HepG2 (cell line): ENCODE data around the gene SLC38A2. TPM values are rescaled to one million over a fixed set of nuclear protein-coding genes. Genes with fewer than 3 reads are reported as not detected.

ENCODE experiments used
- ATAC-seq: fragments of 200-7000 bp; cut with Tn5 transposase; 3 replicates; pipeline ENCODE4 v1.9.1; 2020; ENCODE audit warnings: mild to moderate bottlenecking, moderate library complexity
- BruUV-seq: library from RNA; stranded (reverse); fragments of 400-500 nt; replicated peaks from 2 replicates; lab custom pipeline; 2021; lab: Mats Ljungman, UMichigan
- CTCF ChIA-PET: fragments of 300-600 bp; formaldehyde crosslinking; extraction: SDS; loops from one replicate; lab custom pipeline; 2021; ENCODE audit warnings: low total read pairs, inconsistent platforms, low intra/inter-chr PET ratio; lab: Yijun Ruan, JAX
- POLR2A ChIA-PET: fragments of 350-600 bp; sonication (Branson Sonifier 250); formaldehyde crosslinking; loops from one replicate; lab custom pipeline; 2020; ENCODE audit warnings: antibody characterized with exemption, inconsistent platforms; lab: Yijun Ruan, JAX
- DNase-seq: peaks from one replicate; pipeline ENCODE4 v3.0.0-alpha.2; 2015; ENCODE audit warnings: low spot score
- FAIRE-seq: peaks from 3 replicates; lab custom pipeline; 2011; peaks lifted over from hg19 to GRCh38; lab: Jason Lieb, UNC
- H2AFZ ChIP-seq: one replicate; pipeline ENCODE4 v1.6.1; 2011; ENCODE audit warnings: low read length, inconsistent platforms
- H3K27ac ChIP-seq: fragments of 300-600 bp; 3 replicates; pipeline ENCODE4 v1.8.0; 2011; ENCODE audit warnings: mixed run types, mild to moderate bottlenecking, mixed read lengths, low read length, inconsistent platforms; ENCODE audit not compliant: insufficient read depth; ENCODE audit errors: extremely low read length
- H3K27me3 ChIP-seq, 2 experiments: fragments of 200-600 bp in 1 of 2; 2 replicates in 1 of 2; 3 replicates in 1 of 2; pipeline versions ENCODE4 v1.6.0 to v1.8.0; 2011; ENCODE audit warnings: low read length in 2 of 2, mild to moderate bottlenecking in 2 of 2, moderate library complexity in 2 of 2, inconsistent platforms in 1 of 2; ENCODE audit not compliant: insufficient read depth in 2 of 2, control insufficient read depth in 1 of 2
- H3K36me3 ChIP-seq, 2 experiments: fragments of 200-600 bp in 1 of 2; replicated peaks in 1 of 2; 2 replicates in 1 of 2; 3 replicates in 1 of 2; pipeline versions ENCODE4 v1.5.1 to v1.8.0; 2011; ENCODE audit warnings: low read length in 2 of 2, inconsistent platforms in 1 of 2; ENCODE audit not compliant: insufficient read depth in 2 of 2, control insufficient read depth in 1 of 2
- H3K4me1 ChIP-seq: 2 replicates; pipeline ENCODE4 v1.5.1; 2012; ENCODE audit warnings: low read length, inconsistent platforms; ENCODE audit not compliant: insufficient read depth
- H3K4me2 ChIP-seq: 2 replicates; pipeline ENCODE4 v1.6.0; 2011; ENCODE audit warnings: low read depth, low read length, inconsistent platforms
- H3K4me3 ChIP-seq, 3 experiments: fragments of 200-600 bp in 1 of 3; sonication (generic), shearing (Covaris generic) in 1 of 3; replicated peaks in 1 of 3; 2 replicates each; pipeline ENCODE4 v1.5.1; 2011 to 2016; ENCODE audit warnings: low read length in 3 of 3, inconsistent platforms in 2 of 3, low read depth in 2 of 3, mild to moderate bottlenecking in 2 of 3, control low read depth in 1 of 3, mixed read lengths in 1 of 3; ENCODE audit not compliant: insufficient read depth in 1 of 3
- H3K79me2 ChIP-seq: one replicate; pipeline ENCODE4 v1.6.1; 2011; ENCODE audit warnings: low read length, inconsistent platforms; ENCODE audit not compliant: insufficient read depth
- H3K9ac ChIP-seq: 2 replicates; pipeline ENCODE4 v1.6.0; 2011; ENCODE audit warnings: mild to moderate bottlenecking, low read depth, low read length, inconsistent platforms; ENCODE audit not compliant: insufficient read depth
- H3K9me3 ChIP-seq: 2 replicates; pipeline ENCODE4 v1.5.1; 2012; ENCODE audit warnings: mild to moderate bottlenecking, low read length
- H4K20me1 ChIP-seq: 2 replicates; pipeline ENCODE4 v1.6.0; 2011; ENCODE audit warnings: inconsistent platforms, mild to moderate bottlenecking, low read length, moderate library complexity; ENCODE audit not compliant: insufficient read depth
- KDM4B ChIP-seq: sonication (generic); formaldehyde crosslinking; IDR thresholded peaks from 2 replicates; pipeline ENCODE4 v1.4.0; 2020; ENCODE audit warnings: missing genetic modification reagents
- MED8 ChIP-seq: sonication (generic); formaldehyde crosslinking; IDR thresholded peaks from 2 replicates; pipeline ENCODE4 v1.8.1; 2023; ENCODE audit warnings: mild to moderate bottlenecking, missing genetic modification reagents; ENCODE audit not compliant: insufficient replicate concordance
- MTF2 ChIP-seq: sonication (generic); formaldehyde crosslinking; IDR thresholded peaks from 2 replicates; pipeline ENCODE4 v1.5.0; 2020; ENCODE audit warnings: missing genetic modification reagents, borderline replicate concordance
- PHF8 ChIP-seq: sonication (generic); formaldehyde crosslinking; IDR thresholded peaks from 2 replicates; pipeline ENCODE4 v1.5.0; 2020; ENCODE audit warnings: missing genetic modification reagents
- SPEN ChIP-seq: sonication (generic); formaldehyde crosslinking; IDR thresholded peaks from 2 replicates; pipeline ENCODE4 v1.5.1; 2020; ENCODE audit warnings: low read depth, mild to moderate bottlenecking, missing genetic modification reagents
- ZNF263 ChIP-seq: sonication (generic); formaldehyde crosslinking; IDR thresholded peaks from 2 replicates; pipeline ENCODE4 v1.4.0; 2020; ENCODE audit warnings: missing genetic modification reagents
- ZNF549 ChIP-seq: sonication (generic); formaldehyde crosslinking; IDR thresholded peaks from 2 replicates; pipeline ENCODE4 v1.5.0; 2020; ENCODE audit warnings: missing genetic modification reagents
- ZNF781 ChIP-seq: sonication (generic); formaldehyde crosslinking; IDR thresholded peaks from 2 replicates; pipeline ENCODE4 v1.5.1; 2020; ENCODE audit warnings: borderline replicate concordance, mild to moderate bottlenecking, missing genetic modification reagents; ENCODE audit errors: not compliant biosample characterization
- ZNF850 ChIP-seq: sonication (generic); formaldehyde crosslinking; conservative IDR thresholded peaks from 2 replicates; pipeline ENCODE4 v1.9.0; 2021; ENCODE audit warnings: mild to moderate bottlenecking, missing genetic modification reagents
- WGBS: methylation state at CpG from one replicate; pipeline ENCODE4 v1.1.6; 2017; ENCODE audit warnings: low lambda C conversion rate; 5-methylcytosine and 5-hydroxymethylcytosine counted together
- in situ Hi-C: cut with HindIII; loops from 2 replicates; pipeline ENCODE4 v1.10.0; 2017; ENCODE audit warnings: low pct_unique_long_range_greater_than_20kb; ENCODE audit not compliant: extremely low pct_ligation_motif_present
- intact Hi-C: fragments of 100-400 bp; cut with micrococcal nuclease; formaldehyde crosslinking; loops from one replicate; pipeline ENCODE4 v1.10.0; 2022; ENCODE audit not compliant: unreplicated experiment
- polyA plus RNA-seq, 8 experiments: library from polyadenylated mRNA; depleted of rRNA in 3 of 8; stranded (reverse) in 7 of 8; unstranded in 1 of 8; fragments of >200 nt; fragmentation: Illumina TruSeq in 4 of 8; extraction: Trizol in 4 of 8; gene quantifications; 2 replicates each; pipeline versions ENCODE4 v1.2.1 to v1.2.3, GENCODE V29; 2011 to 2016; ENCODE audit warnings: low read depth in 4 of 8, missing spikeins in 1 of 8, mixed read lengths in 1 of 8; ENCODE audit not compliant: insufficient read depth in 1 of 8
- total RNA-seq, 5 experiments: library from RNA; depleted of rRNA; stranded (reverse); fragments of >200 nt; fragmentation: Illumina TruSeq; extraction: Trizol; gene quantifications; 2 replicates each; pipeline ENCODE4 v1.2.3, GENCODE V29; 2016; ENCODE audit warnings: low read depth in 1 of 5
- TF ChIP-seq, protein P1 (sequence below): sonication (generic); formaldehyde crosslinking; conservative IDR thresholded peaks from 2 replicates; pipeline ENCODE4 v1.4.0; 2020; ENCODE audit warnings: mild to moderate bottlenecking, missing genetic modification reagents, moderate library complexity
- TF ChIP-seq, protein P2 (sequence below): sonication (generic); formaldehyde crosslinking; IDR thresholded peaks from 2 replicates; pipeline ENCODE4 v1.5.0; 2020; ENCODE audit warnings: missing genetic modification reagents
- TF ChIP-seq, protein P3 (sequence below): sonication (generic); formaldehyde crosslinking; IDR thresholded peaks from 2 replicates; pipeline ENCODE4 v1.4.0; 2020; ENCODE audit warnings: missing genetic modification reagents, borderline replicate concordance

SLC38A2 gene
- total and polyA plus RNA-seq, 2 of the 13 experiments (the other 11 are each of a cell fraction or from before 2014, with no cell fraction given), result 368 to 880 TPM

DNA sequence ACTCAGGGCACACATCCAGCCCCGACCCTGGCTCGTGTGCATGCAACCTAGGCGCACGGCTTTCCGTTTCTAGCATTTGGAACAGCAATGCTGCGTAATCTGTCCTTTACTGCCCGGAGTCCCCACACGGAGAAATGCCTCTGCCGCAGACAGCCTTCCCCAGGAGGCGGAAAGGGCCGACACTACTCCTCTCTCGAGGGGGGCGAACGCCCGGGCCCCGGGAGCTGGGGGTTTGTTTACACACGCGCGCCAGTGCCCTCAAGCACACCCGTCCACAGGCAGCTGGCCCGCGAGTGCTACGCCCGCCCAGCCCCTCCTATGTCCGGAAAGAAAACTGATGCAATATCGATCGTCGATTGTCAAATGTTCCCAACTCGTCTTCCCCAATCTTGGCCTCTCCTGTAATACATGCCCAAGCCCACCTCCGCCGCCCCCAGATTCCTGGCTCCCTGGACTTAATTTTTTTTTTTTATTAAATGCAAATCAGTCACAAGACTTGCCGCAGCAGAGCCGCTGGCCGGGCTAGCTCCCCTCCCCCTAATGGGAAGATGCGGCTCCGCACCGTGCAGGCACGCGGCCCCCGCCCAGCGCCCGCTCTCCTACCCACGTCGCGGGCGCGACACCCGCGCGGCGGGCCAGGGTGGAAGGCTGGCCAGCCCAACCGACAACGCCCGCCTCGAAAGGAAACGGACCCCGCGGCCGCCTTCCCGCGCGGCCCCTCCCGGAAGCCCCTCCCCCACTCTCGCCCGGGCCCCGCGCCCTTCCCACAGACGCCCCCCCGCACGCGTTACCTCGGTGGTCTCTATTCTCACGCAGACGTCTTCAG lies 642 bp downstream of the SLC38A2 start:
- Histone ChIP-seq H3K9ac (peak overlapping the region; percentile 98), H3K4me3 (peak overlapping the region; percentile 84 to 96 (median 94)), H3K79me2 (peaks cover 79% of the 10 kb centered on the region), H2AFZ (no peak overlapping the region), H3K4me1 (peaks cover 56% of the 10 kb centered on the region), H4K20me1 (peaks cover 56% of the 10 kb centered on the region), H3K36me3 (peaks cover 26 to 47% of the 10 kb centered on the region in 2 experiments), H3K27ac (peak overlapping the region; percentile 97), H3K27me3 (peaks cover 0 to 3% of the 10 kb centered on the region in 2 experiments; a peak in 2 of 5 replicates), H3K9me3 (no peaks in the 10 kb centered on the region), H3K4me2 (peak overlapping the region; percentile 30; the same call in 1 of the 2 replicates)
- ChIA-PET POLR2A (interaction anchor here (0.7 to 4.5 kb wide), 15 partner anchors 12 to 214 kb away, joined by 3 to 91 read pairs (median 5); no protein-coding TSS in a partner anchor), CTCF (no interaction called here)
- BruUV-seq, result TSS peak; percentile 82
- intact Hi-C loops (loop anchor here (1.0 to 5.0 kb wide), 4 partner anchors 59 to 305 kb away; no protein-coding TSS in a partner anchor), in situ Hi-C loops (loop anchor here (5.0 kb wide), 2 partner anchors 120 to 290 kb away; no protein-coding TSS in a partner anchor)
- 2% methylated on average over 44 of the region's 74 CpGs for WGBS
- peak; percentile 19 for ATAC-seq
- no peak for DNase-seq
- no peak for FAIRE-seq
- TF ChIP-seq ZNF549 (CRISPR knock-in tag), result no peak
- TF ChIP-seq, protein P1, sequence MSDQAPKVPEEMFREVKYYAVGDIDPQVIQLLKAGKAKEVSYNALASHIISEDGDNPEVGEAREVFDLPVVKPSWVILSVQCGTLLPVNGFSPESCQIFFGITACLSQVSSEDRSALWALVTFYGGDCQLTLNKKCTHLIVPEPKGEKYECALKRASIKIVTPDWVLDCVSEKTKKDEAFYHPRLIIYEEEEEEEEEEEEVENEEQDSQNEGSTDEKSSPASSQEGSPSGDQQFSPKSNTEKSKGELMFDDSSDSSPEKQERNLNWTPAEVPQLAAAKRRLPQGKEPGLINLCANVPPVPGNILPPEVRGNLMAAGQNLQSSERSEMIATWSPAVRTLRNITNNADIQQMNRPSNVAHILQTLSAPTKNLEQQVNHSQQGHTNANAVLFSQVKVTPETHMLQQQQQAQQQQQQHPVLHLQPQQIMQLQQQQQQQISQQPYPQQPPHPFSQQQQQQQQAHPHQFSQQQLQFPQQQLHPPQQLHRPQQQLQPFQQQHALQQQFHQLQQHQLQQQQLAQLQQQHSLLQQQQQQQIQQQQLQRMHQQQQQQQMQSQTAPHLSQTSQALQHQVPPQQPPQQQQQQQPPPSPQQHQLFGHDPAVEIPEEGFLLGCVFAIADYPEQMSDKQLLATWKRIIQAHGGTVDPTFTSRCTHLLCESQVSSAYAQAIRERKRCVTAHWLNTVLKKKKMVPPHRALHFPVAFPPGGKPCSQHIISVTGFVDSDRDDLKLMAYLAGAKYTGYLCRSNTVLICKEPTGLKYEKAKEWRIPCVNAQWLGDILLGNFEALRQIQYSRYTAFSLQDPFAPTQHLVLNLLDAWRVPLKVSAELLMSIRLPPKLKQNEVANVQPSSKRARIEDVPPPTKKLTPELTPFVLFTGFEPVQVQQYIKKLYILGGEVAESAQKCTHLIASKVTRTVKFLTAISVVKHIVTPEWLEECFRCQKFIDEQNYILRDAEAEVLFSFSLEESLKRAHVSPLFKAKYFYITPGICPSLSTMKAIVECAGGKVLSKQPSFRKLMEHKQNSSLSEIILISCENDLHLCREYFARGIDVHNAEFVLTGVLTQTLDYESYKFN (CRISPR knock-in tag), result 0 out of 2 replicates have a peak, but pooled peaks have one; percentile 7
- no peak for TF ChIP-seq MED8
- TF ChIP-seq, protein P2, sequence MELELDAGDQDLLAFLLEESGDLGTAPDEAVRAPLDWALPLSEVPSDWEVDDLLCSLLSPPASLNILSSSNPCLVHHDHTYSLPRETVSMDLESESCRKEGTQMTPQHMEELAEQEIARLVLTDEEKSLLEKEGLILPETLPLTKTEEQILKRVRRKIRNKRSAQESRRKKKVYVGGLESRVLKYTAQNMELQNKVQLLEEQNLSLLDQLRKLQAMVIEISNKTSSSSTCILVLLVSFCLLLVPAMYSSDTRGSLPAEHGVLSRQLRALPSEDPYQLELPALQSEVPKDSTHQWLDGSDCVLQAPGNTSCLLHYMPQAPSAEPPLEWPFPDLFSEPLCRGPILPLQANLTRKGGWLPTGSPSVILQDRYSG (CRISPR knock-in tag), result no peak
- TF ChIP-seq KDM4B (CRISPR knock-in tag), result no peak
- no peak for TF ChIP-seq SPEN (CRISPR knock-in tag)
- TF ChIP-seq, protein P3, sequence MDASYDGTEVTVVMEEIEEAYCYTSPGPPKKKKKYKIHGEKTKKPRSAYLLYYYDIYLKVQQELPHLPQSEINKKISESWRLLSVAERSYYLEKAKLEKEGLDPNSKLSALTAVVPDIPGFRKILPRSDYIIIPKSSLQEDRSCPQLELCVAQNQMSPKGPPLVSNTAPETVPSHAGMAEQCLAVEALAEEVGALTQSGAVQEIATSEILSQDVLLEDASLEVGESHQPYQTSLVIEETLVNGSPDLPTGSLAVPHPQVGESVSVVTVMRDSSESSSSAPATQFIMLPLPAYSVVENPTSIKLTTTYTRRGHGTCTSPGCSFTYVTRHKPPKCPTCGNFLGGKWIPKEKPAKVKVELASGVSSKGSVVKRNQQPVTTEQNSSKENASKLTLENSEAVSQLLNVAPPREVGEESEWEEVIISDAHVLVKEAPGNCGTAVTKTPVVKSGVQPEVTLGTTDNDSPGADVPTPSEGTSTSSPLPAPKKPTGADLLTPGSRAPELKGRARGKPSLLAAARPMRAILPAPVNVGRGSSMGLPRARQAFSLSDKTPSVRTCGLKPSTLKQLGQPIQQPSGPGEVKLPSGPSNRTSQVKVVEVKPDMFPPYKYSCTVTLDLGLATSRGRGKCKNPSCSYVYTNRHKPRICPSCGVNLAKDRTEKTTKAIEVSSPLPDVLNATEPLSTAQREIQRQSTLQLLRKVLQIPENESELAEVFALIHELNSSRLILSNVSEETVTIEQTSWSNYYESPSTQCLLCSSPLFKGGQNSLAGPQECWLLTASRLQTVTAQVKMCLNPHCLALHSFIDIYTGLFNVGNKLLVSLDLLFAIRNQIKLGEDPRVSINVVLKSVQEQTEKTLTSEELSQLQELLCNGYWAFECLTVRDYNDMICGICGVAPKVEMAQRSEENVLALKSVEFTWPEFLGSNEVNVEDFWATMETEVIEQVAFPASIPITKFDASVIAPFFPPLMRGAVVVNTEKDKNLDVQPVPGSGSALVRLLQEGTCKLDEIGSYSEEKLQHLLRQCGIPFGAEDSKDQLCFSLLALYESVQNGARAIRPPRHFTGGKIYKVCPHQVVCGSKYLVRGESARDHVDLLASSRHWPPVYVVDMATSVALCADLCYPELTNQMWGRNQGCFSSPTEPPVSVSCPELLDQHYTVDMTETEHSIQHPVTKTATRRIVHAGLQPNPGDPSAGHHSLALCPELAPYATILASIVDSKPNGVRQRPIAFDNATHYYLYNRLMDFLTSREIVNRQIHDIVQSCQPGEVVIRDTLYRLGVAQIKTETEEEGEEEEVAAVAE (CRISPR knock-in tag), result no peak
- no peak for TF ChIP-seq MTF2 (CRISPR knock-in tag)
- TF ChIP-seq ZNF781, result no peak
- 0 out of 2 replicates have a peak, but pooled peaks have one; percentile 30 for TF ChIP-seq ZNF850 (CRISPR knock-in tag)
- no peak; the same call in 1 of the 2 replicates for TF ChIP-seq ZNF263 (CRISPR knock-in tag)
- TF ChIP-seq PHF8 (CRISPR knock-in tag), result peak; percentile 49
